CD4-positive, alpha-beta T cell treated with Interleukin-6 for 4 hours (primary cell): ENCODE data around the gene CDH1.
"Not testable (repeated sequence)": the region's sequence is repeated elsewhere in the genome, so short reads cannot be mapped to it uniquely, and the experiment has no call there.

Source experiments
- DNase-seq: peaks from one replicate; pipeline ENCODE4 v3.0.0-alpha.2; 2020; ENCODE audit warnings: mixed read lengths

Gene CDH1

GRCh38 chr16:68792465-68793324, 55.6 kb downstream of the CDH1 start:
- no peak for DNase-seq

- DNase-seq, result no peak
Observed at GRCh38 chr16:68793401-68793857, 56.3 kb downstream of the CDH1 start.

- no peak for DNase-seq
Observed at GRCh38 chr16:68798398-68798797, 61.3 kb downstream of the CDH1 start.

DNA sequence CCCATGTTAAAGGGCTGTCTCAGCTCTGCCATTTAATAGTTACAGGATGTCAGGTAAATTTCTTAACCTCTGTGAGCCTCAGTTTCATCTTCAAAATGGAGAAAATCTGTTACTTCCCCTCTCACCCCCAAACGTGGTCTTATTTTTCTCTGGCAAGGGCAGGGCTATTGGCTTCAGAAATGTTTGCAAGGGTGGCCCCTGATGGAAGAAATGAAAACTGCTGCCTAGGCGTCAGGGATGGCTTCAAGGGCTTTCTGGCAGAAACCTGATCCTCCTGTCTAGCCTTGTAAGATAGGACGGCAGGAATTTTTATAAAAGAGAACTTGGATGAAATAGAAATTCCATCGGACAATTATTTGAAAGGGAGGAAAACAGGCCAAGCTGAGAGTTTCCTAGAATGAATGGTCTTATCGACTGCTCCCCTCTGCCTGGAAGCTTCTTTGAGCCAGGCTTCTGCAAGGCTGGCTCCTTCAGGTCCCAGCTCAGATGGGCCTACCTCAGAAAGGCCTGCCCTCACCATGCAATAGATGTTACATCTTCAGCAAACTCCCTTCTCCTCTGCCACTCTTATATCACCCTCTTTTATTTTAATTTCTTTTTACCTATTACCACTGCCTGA, 63.3 kb downstream of the CDH1 start:
- DNase-seq, result peak; percentile 16

DNA sequence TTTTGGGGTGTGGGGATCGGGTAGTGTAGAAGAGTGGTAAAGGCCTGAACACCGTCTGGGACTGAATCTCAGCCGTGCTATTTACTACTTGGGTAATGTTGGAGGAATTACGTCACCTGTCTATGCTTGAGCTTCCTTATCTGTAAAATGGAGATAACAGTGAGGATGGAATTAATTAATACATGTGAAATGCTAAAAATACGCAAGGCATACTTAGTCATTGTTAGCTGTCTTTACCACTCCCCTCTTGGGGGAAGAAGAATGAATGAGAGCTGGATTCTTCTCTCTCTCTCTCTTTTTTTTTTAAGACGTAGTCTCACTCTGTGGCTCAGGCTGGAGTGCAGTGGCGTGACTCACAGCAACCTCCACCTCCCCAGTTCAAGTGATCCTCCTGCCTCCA, 65.1 kb downstream of the CDH1 start:
- DNase-seq, result no peak

- DNase-seq, result no peak
Observed at GRCh38 chr16:68806422-68806821, 69.3 kb downstream of the CDH1 start.

- no peak for DNase-seq
Observed at GRCh38 chr16:68806981-68807380, 69.9 kb downstream of the CDH1 start.

DNA sequence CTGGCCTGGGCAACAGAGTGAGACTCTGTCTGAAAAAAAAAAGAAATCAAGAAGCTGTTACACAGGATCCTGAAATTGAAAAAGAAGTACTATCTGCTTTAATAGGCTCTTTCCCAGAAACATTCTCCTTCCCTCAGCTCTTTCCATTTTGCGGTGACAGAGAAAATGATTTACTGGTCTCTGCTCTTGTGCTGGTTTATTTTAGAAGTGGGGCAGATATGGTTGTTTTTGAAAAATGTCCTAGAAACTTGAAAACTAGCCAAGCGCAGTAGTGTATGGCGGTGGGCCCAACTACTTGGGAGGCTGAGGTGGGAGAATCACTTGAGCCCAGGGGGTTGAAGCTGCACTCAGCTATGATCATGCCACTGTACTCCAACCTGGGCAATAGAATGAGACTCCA, 77.4 kb downstream of the CDH1 start:
- no peak for DNase-seq

DNA sequence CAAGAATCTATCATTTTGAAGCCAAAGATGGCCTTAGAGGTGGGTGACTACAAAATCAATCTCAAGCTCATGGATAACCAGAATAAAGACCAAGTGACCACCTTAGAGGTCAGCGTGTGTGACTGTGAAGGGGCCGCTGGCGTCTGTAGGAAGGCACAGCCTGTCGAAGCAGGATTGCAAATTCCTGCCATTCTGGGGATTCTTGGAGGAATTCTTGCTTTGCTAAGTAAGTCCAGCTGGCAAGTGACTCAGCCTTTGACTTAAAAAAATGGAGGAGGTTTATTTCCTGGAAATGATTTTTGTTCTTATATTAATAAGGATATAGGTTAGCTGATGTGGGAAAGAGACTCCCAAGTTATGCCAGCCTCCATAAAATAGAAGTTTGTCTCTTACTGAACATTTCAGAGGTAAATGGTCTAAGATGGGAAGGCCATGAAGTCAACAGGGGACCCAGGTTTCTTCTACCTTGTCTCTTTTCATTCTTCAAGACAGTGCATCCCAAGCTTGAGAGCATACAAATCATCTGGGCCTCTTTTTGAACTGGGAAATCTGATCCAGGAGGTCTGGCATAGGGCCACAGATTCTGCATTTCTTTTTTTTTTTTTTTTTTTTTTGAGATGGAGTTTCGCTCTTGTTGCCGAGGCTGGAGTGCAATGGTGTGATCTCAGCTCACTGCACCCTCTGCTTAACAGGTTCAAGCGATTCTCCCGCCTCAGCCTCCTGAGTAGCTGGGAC, 86.5 kb downstream of the CDH1 start:
- no peak for DNase-seq

- no peak for DNase-seq
Observed at GRCh38 chr16:68825427-68825826, 88.3 kb downstream of the CDH1 start.

GRCh38 chr16:68826652-68827051, 89.6 kb downstream of the CDH1 start:
- DNase-seq, result no peak

- DNase-seq, result no peak
Observed at GRCh38 chr16:68833251-68833650, 96.2 kb downstream of the CDH1 start.

DNA sequence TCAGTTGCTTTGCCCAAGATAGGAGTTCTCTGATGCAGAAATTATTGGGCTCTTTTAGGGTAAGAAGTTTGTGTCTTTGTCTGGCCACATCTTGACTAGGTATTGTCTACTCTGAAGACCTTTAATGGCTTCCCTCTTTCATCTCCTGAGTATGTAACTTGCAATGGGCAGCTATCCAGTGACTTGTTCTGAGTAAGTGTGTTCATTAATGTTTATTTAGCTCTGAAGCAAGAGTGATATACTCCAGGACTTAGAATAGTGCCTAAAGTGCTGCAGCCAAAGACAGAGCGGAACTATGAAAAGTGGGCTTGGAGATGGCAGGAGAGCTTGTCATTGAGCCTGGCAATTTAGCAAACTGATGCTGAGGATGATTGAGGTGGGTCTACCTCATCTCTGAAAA, 97.5 kb downstream of the CDH1 start:
- DNase-seq, result no peak

GRCh38 chr16:68835970-68836369, 98.9 kb downstream of the CDH1 start:
- no peak for DNase-seq

GRCh38 chr16:68839831-68840230, 102.7 kb downstream of the CDH1 start:
- DNase-seq, result no peak

GRCh38 chr16:68842964-68843481, 105.9 kb downstream of the CDH1 start:
- not testable (repeated sequence) for DNase-seq

GRCh38 chr16:68843482-68844210, 106.6 kb downstream of the CDH1 start, which contains the start of gene TANGO6:
TANGO6 (plus strand) TSS chr16:68843531; CDS start chr16:68843618, 87 bp downstream.
- peak; percentile 94 for DNase-seq

- DNase-seq, result no peak
Observed at GRCh38 chr16:68844211-68844564, 107.1 kb downstream of the CDH1 start.

DNA sequence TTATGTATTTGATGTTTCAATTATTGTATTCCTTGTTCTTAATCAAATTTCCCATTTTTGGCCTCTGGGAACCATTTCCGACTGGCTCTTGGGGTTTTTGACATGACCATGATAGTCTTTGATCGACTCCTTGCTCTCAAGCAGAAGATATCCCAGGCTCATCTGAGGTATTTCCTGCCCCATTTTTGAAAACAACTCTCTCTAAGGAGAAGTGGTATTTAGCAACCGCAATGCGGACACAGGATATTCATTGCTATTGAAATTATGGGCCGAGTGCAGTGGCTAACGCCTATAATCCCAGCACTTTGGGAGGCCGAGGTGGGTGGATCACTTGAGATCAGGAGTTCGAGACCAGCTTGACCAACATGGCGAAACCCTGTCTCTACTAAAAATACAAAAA, 111.7 kb downstream of the CDH1 start:
- DNase-seq, result no peak

GRCh38 chr16:68850481-68850880, 113.4 kb downstream of the CDH1 start:
- DNase-seq, result no peak

GRCh38 chr16:68851601-68852000, 114.5 kb downstream of the CDH1 start:
- no peak for DNase-seq

DNA sequence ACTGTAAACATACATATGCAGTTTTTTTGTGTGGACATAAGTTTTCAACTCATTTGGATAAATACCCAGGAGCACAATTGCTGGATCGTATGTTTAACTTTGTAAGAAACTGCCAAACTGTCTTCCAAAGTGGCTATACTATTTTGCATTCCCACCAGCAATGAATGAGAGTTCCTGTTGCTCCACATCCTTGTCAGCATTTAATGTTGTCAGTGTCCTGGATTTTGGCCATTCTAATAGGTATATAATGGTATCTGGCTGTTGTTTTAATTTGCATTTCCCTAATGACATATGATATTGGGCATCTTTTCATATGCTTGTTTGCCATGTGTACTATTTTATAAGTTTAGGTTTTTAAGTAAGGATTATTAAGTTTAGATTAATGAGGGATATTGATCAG, 120.4 kb downstream of the CDH1 start:
- no peak for DNase-seq

DNA sequence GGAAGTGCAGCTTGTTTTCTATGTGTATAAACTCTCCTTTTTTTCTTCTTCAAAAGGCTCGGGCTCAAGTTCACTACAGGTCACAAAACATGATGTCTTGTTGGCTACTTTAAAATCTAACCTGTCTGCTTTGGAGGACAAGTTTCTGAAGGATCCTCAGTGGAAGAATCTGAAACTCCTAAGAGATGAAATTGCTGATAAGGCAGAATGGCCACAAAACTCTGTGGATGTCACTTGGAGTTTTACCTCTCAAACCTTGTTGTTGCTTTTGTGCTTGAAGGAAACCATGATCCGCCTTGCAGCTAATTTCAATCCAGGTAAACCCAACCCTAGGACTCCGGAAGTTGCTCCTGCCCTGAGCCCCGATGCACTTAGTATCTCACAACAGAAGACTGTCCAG, 122.7 kb downstream of the CDH1 start:
- DNase-seq, result no peak
